Measurements from ENCODE around the gene PGAP2.
"Not testable (repeated sequence)": the region's sequence is repeated elsewhere in the genome, so short reads cannot be mapped to it uniquely, and the experiment has no call there.

DNA sequence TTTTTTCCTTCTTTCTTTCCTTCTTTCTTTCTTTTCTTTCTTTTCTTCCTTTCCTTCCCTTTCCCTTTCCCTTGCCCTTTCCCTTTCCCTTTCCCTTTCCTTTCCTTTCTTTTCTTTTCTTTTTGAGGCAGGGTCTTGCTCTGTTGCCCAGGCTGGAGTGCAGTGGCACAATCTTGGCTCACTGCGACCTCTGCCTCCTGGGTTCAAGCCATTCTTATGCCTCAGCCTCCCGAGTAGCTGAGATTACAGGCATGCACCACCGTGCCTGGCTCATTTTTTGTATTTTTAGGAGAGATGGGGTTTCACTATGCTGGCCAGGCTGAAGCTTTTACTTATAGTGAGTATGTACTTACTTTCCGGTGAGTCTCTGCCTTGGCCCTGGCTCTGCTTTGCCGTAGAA is 6.5 kb downstream of the PGAP2 start:
- TF ChIP-seq, protein P1, sequence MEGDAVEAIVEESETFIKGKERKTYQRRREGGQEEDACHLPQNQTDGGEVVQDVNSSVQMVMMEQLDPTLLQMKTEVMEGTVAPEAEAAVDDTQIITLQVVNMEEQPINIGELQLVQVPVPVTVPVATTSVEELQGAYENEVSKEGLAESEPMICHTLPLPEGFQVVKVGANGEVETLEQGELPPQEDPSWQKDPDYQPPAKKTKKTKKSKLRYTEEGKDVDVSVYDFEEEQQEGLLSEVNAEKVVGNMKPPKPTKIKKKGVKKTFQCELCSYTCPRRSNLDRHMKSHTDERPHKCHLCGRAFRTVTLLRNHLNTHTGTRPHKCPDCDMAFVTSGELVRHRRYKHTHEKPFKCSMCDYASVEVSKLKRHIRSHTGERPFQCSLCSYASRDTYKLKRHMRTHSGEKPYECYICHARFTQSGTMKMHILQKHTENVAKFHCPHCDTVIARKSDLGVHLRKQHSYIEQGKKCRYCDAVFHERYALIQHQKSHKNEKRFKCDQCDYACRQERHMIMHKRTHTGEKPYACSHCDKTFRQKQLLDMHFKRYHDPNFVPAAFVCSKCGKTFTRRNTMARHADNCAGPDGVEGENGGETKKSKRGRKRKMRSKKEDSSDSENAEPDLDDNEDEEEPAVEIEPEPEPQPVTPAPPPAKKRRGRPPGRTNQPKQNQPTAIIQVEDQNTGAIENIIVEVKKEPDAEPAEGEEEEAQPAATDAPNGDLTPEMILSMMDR (IDR thresholded peaks at IDR 0.05; ENCODE audit: insufficient read depth, low read depth, low read length) = not testable (repeated sequence)
- not testable (repeated sequence) for TF ChIP-seq EZH2 (IDR thresholded peaks at IDR 0.05; ENCODE audit: insufficient read depth, low read length)

Measured in astrocyte (in vitro differentiated cells and primary cell).